PFSK-1 (cell line): ENCODE data around the gene NUP188.

ENCODE experiments used
- FOXP2 ChIP-seq: optimal IDR thresholded peaks from 2 replicates; pipeline ENCODE3; 2011; ENCODE audit warnings: borderline replicate concordance, control low read depth, inconsistent platforms; ENCODE audit not compliant: insufficient read depth; ENCODE audit errors: extremely low read length, extremely low read depth
- POLR2AphosphoS5 ChIP-seq: IDR thresholded peaks from 2 replicates; pipeline ENCODE4 v1.6.1; 2012; ENCODE audit warnings: low read depth, mild to moderate bottlenecking, control low read depth, low read length, moderate library complexity
- SIN3A ChIP-seq: IDR thresholded peaks from 2 replicates; pipeline ENCODE4 v1.6.1; 2012; ENCODE audit warnings: mild to moderate bottlenecking, low read length, moderate library complexity, borderline replicate concordance; ENCODE audit not compliant: insufficient read depth
- TAF1 ChIP-seq: IDR thresholded peaks from 2 replicates; pipeline ENCODE4 v1.6.1; 2012; ENCODE audit warnings: low read length, control low read depth, borderline replicate concordance; ENCODE audit not compliant: insufficient read depth
- TF ChIP-seq, protein P1 (sequence below), 2 experiments: IDR thresholded peaks; 2 replicates each; pipeline versions ENCODE4 v1.6.1 to v1.8.0; 2011 to 2012; ENCODE audit warnings: low read depth in 2 of 2, low read length in 2 of 2, control low read depth in 1 of 2, inconsistent platforms in 1 of 2, mild to moderate bottlenecking in 1 of 2, moderate library complexity in 1 of 2; ENCODE audit not compliant: insufficient read depth in 1 of 2

The NUP188 gene

DNA sequence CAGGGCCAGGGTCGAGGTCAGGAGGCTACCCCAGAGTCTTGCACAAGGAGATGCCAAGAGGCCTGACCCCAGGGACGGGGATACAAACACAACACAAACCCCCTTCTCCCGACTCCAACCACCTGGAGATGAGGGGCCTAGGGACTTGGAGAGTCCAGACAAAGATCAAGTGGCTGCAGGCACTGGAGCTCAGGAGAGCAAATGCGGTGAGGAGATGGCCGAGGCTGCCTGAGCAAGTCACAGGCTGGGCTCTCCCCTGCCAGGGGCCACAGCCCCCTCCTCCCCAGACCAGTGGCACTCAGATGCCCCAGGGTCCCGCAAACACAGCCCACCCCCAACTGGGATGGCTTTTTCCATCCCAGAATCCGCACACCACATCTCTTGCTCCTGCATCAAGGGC lies 64.8 kb downstream of the NUP188 start:
- TF ChIP-seq TAF1 (no peak), POLR2AphosphoS5 (no peak), SIN3A (no peak), FOXP2 (no peak)
- TF ChIP-seq, protein P1, sequence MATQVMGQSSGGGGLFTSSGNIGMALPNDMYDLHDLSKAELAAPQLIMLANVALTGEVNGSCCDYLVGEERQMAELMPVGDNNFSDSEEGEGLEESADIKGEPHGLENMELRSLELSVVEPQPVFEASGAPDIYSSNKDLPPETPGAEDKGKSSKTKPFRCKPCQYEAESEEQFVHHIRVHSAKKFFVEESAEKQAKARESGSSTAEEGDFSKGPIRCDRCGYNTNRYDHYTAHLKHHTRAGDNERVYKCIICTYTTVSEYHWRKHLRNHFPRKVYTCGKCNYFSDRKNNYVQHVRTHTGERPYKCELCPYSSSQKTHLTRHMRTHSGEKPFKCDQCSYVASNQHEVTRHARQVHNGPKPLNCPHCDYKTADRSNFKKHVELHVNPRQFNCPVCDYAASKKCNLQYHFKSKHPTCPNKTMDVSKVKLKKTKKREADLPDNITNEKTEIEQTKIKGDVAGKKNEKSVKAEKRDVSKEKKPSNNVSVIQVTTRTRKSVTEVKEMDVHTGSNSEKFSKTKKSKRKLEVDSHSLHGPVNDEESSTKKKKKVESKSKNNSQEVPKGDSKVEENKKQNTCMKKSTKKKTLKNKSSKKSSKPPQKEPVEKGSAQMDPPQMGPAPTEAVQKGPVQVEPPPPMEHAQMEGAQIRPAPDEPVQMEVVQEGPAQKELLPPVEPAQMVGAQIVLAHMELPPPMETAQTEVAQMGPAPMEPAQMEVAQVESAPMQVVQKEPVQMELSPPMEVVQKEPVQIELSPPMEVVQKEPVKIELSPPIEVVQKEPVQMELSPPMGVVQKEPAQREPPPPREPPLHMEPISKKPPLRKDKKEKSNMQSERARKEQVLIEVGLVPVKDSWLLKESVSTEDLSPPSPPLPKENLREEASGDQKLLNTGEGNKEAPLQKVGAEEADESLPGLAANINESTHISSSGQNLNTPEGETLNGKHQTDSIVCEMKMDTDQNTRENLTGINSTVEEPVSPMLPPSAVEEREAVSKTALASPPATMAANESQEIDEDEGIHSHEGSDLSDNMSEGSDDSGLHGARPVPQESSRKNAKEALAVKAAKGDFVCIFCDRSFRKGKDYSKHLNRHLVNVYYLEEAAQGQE (IDR thresholded peaks at IDR 0.05; ENCODE audit: insufficient read depth in 1 of 2, low read depth in 2 of 2, low read length in 2 of 2): no peak

DNA sequence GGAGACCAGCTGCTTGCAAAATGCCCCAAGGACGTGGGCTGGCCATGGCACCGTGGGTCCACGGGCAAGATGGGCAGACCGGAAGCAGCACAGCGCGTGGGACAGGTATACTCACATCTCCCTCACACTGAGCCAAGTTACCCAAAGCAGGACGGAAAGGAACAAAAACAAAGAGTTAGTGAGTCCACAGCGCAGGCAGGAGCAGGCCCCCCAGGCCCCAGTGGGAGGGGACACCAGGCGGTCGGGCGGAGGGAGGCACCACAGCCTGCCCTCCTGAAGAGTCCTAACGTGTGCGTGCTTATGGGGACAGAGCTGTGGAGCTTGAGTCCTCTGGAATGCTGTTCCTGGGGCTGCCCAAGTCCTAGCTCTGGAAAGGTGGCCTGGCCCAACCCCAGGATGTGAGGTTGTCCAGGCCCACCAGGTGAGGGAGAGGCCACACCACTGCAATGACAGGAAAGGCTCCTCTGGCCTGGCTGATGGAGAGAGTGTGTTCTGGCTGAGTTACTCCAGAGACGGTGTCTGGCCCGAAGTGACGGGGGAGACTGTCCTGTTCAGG lies 65.5 kb downstream of the NUP188 start:
- TF ChIP-seq SIN3A (no peak), TAF1 (no peak), POLR2AphosphoS5 (no peak), FOXP2 (no peak)
- TF ChIP-seq, protein P1 (IDR thresholded peaks at IDR 0.05; ENCODE audit: insufficient read depth in 1 of 2, low read depth in 2 of 2, low read length in 2 of 2): no peak

DNA sequence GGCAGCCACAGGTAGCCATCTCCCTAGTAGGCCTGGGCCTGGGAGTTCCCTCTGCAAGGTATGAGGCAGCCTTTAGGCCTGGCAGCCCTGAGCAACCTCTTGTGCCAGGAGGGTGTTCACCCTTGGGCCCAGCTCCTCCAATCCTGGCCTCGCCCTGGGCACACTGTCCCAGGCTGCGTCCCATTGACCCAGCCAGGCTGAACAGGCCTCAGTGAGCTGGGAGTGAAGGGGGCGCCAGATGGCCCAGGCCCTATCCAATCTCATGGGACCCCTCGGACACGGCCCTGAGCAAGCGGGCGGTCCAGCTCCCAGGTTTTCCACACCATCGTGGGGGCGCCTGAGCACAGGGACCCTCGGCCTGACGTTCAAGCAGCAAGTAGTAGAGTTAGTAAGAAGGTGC lies 66.2 kb downstream of the NUP188 start:
- TF ChIP-seq SIN3A: no peak
- TF ChIP-seq POLR2AphosphoS5: no peak
- TF ChIP-seq, protein P1 (IDR thresholded peaks at IDR 0.05; ENCODE audit: insufficient read depth in 1 of 2, low read depth in 2 of 2, low read length in 2 of 2): no peak
- no peak for TF ChIP-seq FOXP2
- no peak for TF ChIP-seq TAF1

DNA sequence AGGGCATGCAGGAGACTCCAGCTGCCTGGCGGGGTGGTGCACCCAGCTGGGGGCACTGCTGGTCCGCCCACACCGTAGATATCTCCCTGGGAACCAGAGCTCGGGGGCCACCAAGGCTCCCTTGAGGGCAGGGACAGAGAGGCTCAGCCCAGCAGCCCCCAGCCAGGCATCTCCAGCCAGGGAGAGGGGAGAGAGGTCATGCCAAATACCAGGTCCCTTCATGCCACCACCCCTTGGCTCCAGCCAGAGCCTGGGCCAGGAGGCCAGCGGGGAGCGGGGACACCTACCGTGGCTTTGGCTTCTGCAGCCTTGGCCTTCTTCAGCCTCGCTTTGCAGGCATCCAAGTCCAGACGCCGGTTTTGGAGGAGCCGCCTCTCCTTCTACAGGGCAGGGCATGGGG lies 66.6 kb downstream of the NUP188 start:
- TF ChIP-seq, protein P1 (IDR thresholded peaks at IDR 0.05; ENCODE audit: insufficient read depth in 1 of 2, low read depth in 2 of 2, low read length in 2 of 2): no peak

DNA sequence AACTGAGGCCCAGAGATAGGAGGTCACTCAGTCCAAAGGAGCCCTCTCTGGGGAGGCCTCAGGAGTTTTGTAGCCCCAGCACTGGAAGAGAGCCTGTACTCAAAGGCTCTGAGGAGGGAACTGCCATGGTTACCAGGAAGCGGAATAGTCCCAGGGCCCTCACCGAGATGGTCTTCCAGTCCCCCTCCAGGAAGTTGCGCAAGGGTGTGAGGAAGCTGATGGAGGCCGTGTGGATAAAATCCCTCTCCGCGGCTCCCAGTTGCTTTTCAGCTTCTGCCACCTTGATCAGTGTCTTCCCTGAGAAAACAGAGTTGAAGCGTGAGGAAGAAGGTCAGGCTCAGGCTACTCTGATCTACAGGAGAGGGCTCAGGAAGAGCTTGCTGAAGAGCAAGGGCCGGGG lies 67.1 kb downstream of the NUP188 start:
- TF ChIP-seq FOXP2: no peak
- no peak for TF ChIP-seq TAF1
- TF ChIP-seq SIN3A: no peak
- no peak for TF ChIP-seq POLR2AphosphoS5
- TF ChIP-seq, protein P1 (IDR thresholded peaks at IDR 0.05; ENCODE audit: insufficient read depth in 1 of 2, low read depth in 2 of 2, low read length in 2 of 2): no peak
